ENCODE measurements around the gene THAP10.
"Not testable (repeated sequence)": the region's sequence is repeated elsewhere in the genome, so short reads cannot be mapped to it uniquely, and the experiment has no call there.

Gene THAP10

GRCh38 chr15:70876011-70876410 is 16.2 kb downstream of the THAP10 start:
- DNase-seq, result no peak

GRCh38 chr15:70875001-70875782 is 17.0 kb downstream of the THAP10 start:
- DNase-seq, result no peak

GRCh38 chr15:70873232-70874054 is 18.8 kb downstream of the THAP10 start:
- no peak for DNase-seq

GRCh38 chr15:70871490-70871889 is 20.7 kb downstream of the THAP10 start:
- DNase-seq, result not testable (repeated sequence)

GRCh38 chr15:70870051-70870450 is 22.2 kb downstream of the THAP10 start:
- no peak for DNase-seq

GRCh38 chr15:70869346-70869745 is 22.9 kb downstream of the THAP10 start:
- DNase-seq, result no peak

- no peak for DNase-seq
These were observed 24.2 kb downstream of the THAP10 start for GRCh38 chr15:70867911-70868467.

- DNase-seq, result no peak
These were observed 25.1 kb downstream of the THAP10 start for GRCh38 chr15:70866982-70867641.

GRCh38 chr15:70863450-70864218 is 28.6 kb downstream of the THAP10 start:
- DNase-seq, result no peak

GRCh38 chr15:70859998-70860397 is 32.2 kb downstream of the THAP10 start:
- DNase-seq, result no peak

GRCh38 chr15:70859322-70859908 is 32.8 kb downstream of the THAP10 start:
- no peak for DNase-seq

GRCh38 chr15:70858614-70859321 is 33.5 kb downstream of the THAP10 start:
- not testable (repeated sequence) for DNase-seq

GRCh38 chr15:70857562-70858285 is 34.5 kb downstream of the THAP10 start:
- DNase-seq, result no peak

- no peak for DNase-seq
These were observed 35.2 kb downstream of the THAP10 start for GRCh38 chr15:70856884-70857561.

GRCh38 chr15:70856177-70856883 is 35.9 kb downstream of the THAP10 start:
- no peak for DNase-seq

- no peak for DNase-seq
These were observed 36.5 kb downstream of the THAP10 start for GRCh38 chr15:70855764-70856163.

- no peak for DNase-seq
These were observed 37.6 kb downstream of the THAP10 start for GRCh38 chr15:70854666-70854976.

- DNase-seq, result peak; percentile 15
These were observed 38.1 kb downstream of the THAP10 start, which contains the start of gene LARP6 for GRCh38 chr15:70853973-70854665. LARP6 (minus strand) TSS chr15:70854157; CDS start chr15:70854088, 69 bp downstream.
